HG02678 (cell line): Measurements from ENCODE around the gene MISP.

ENCODE experiments used
- ATAC-seq: cut with Tn5 transposase; IDR thresholded peaks from one replicate; pipeline ENCODE4 v1.9.1; 2021; ENCODE audit warnings: mild to moderate bottlenecking, moderate library complexity; ENCODE audit not compliant: unreplicated experiment

MISP gene

DNA sequence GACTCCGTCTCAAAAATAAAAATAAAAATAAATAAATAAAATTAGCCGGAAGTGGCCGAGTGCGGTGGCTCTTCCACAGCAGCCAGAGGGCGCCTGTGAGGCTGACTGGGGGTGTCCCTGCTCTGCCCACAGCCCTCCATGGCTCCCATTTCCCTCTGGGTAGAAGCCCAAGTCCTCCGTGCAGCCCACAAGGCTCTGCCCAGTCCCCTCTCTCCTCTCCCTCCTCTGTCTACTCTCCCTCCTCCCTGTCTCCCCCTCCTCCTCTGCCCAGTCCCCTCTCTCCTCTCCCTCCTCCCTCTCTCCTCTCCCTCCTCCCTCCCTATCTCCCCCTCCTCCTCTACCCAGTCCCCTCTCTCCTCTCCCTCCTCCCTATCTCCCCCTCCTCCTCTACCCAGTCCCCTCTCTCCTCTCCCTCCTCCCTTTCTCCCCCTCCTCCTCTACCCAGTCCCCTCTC is 20.4 kb downstream of the MISP start:
- ATAC-seq, result no peak

- no peak for ATAC-seq
Measured at GRCh38 chr19:772063-772462, 21.2 kb downstream of the MISP start.

GRCh38 chr19:772730-773436 is 22.0 kb downstream of the MISP start:
- no peak for ATAC-seq

- ATAC-seq, result no peak
Measured at GRCh38 chr19:776549-776948, 25.6 kb downstream of the MISP start.

- no peak for ATAC-seq
Measured at GRCh38 chr19:778910-779653, 28.2 kb downstream of the MISP start.

- ATAC-seq, result no peak
Measured at GRCh38 chr19:780935-781334, 30.0 kb downstream of the MISP start.

DNA sequence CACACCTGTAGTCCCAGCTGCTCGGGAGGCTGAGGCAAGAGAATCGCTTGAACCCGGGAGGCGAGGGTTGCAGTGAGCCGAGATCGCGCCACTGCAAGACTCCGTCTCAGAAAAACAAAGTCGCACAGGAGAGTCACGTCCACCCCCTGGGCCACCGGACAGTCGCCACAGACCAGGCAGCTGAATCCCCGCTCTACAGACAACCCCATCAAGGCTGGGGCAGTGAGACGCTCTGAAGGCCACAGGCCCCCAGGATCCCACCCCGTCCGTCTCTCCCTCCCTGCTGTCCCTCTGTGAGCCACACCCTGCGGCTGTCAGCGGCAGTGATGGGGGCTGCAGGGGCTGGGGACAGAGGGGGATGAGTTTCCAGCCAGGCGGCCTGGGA is 30.9 kb downstream of the MISP start:
- no peak for ATAC-seq

DNA sequence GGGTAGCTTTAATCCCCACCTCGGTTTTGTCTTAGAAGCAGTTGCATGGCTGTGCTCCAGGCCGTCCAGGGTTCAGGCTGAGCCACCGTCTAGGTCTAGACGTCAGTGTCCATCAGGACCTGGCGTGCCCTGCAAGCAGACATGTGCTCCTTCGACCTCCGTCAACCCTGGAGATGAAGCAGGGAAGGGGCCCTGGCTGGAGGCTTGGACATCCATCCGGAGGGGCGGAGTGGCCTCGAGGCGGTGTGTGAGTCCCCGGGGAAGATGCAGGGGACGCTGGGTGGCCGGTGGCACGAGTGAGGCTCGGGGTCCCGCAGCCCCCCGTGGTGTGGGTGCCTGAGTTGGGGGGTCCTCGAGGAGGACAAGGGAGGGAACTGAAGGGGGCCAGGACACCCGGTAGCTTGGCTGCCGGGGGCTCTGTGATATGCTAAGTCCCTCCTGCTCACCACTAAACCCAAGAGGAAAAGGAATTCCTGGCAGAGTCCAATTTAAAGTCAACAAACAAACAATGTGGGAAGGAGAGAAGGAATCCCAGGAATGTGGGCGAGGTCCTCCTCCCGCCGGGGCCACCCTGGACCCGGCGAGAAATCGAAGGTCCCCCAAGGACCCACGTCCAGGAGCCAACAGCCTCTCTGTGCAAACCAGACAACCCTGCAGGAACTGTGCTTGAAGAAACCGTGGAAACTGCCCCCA is 31.4 kb downstream of the MISP start:
- no peak for ATAC-seq

GRCh38 chr19:782878-783668 is 32.2 kb downstream of the MISP start:
- no peak for ATAC-seq

DNA sequence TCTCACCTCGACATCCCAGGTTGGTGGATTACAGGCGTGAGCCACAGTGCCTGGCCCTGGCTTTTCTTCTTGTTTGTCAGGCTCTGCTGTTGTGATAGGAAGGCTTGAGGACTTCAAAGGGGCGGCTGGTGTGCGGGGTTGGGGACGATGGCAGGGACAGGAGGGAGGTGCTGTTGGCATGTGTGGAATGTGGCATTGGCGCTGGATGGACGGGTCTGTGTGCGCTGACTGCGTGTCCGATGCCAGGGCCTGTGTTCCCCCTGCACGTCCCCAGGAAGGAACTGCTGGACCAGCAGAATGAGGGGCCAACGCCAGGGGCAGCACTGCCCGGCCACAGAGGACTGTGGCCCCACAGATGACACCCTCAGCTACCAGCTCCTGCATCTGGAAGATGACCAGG is 33.6 kb downstream of the MISP start:
- ATAC-seq, result no peak

DNA sequence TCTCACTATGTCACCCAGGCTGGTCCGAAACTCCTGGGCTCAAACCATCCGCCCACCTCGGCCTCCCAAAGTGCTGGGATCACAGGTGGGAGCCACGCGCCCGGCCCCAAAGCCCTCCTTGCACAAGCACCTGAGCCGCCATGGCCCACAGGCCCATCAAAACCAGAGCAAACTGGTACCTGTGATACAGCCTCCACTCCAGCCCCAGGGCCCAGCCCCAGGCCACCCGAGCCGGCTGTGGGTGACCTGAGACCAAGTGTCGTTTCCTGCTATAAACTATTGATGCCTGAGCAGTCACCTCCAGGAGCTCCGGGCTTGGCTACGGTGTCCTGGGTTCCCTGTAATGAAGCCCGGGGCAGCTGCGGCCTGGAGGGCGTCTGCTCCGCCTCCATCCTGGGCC is 36.6 kb downstream of the MISP start:
- ATAC-seq, result no peak

DNA sequence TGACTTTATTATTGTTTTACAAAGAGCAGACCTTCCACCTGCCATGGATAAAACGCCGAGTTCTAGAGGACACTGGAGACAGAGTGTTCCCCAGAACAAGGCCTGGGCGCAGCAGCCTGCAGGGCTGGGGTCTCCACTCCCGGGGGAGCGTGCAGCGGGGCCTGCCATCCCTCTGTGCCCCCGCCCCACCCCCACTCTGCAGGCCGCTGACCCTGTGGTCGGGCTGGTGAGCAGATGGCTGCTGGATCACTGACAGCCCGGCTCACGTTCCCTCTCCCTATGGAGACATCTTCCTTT is 37.7 kb downstream of the MISP start:
- ATAC-seq, result no peak

DNA sequence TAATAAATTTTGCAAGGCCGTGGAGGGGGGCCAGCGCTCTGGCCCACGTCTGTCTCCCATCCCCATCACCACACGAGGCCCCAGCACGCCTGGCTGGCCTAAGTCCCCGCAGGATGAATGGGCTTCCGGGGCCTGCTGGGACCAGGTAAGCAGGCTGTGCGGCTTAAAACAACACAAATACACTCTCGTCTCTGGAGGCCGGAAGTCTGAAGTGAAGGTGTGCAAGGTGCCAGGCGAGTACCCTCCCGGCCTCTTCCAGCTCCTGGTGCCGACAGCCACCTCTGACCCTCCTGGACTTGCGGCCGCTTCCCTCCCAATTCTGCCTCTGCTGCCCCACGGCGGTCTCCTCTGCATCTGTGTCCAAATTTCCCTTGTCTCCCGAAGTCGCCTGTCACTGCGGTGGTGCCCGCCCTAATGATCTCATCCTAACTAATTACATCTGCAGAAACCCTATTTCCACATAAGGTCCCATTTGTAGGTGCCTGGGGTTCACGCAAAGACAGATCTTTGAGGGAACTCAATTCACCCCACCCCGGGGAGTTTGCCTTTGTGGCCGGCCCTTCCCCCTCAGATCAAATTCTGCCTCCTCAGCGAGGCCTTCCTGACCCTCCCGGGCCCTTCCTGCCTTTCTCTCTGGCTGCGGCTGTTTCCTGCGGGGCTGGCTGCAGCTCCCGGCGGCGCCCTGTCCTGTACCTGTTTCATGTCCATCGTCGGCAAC is 38.2 kb downstream of the MISP start:
- ATAC-seq, result no peak

DNA sequence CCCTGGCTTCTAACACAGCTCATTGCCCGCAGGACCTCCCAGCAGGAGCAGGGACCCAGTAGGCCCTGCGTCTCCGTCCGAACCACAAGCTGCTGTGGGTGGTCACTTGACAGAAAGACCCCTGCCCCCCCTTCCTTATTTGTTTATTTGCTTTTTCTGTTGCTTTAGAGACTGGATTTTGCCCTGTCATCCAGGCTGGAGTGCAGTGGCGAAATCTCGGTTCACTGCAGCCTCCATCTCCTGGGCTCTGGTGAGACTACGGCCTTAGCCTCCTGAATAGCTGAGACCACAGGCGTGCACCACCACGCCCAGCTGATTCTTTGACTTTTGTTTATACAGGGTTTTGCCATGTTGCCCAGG is 38.8 kb downstream of the MISP start:
- no peak for ATAC-seq

GRCh38 chr19:791007-791566 is 40.2 kb downstream of the MISP start:
- ATAC-seq, result no peak

GRCh38 chr19:791567-792305 is 40.8 kb downstream of the MISP start:
- no peak for ATAC-seq

DNA sequence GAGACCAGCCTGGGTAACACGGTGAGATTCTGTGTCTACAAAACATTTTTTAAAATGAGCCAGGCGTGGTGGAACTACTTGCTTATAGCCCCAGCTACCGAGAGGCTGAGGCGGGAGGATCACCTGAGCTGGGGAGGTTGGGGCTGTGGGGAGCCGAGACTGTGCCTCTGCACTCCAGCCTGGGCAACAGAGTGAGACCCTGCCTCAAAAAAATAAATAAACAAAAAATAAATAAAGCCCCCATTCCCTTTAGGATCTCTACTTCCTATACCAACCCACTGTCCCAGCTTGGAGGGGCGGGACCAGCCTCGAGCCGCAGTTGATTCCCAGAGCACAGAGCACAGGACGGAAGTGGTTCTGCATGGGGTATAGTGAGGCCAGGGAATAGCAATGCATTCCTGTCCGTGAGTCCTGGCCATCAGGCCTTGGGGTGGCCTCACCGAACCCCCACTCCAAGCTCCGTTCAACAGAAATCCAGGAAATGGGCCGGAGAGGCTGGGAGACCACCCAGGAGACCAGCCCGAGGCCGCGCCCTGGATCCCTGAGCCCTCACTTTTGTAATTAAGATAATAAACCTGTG is 41.5 kb downstream of the MISP start:
- ATAC-seq, result no peak

- no peak for ATAC-seq
Measured at GRCh38 chr19:793806-794205, 42.9 kb downstream of the MISP start.

DNA sequence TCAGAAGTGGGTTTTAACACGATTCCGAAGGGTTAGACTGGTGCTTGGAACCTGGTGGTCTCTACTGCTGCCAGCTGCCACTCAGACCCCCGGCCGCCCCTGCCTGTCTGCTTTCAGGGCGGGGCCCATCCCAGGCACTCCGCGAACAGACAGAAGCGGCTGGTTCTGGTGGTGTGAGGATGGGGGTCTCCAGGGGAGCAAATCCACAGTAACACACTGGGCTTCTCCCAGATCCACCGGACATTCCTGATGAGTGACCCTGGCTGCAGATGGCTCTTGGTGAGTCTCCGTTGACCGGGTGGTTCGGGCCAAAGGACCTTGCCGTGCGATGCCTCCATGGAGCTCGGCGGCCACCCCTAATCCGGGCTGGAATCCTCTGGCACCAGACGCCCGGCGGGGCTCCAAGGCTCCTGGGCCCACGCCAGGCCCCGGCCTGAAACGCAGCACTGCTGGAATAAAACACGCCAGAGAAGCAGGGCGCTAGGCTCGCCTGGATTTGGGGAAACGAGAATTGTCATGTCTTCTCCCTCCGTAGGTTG is 44.2 kb downstream of the MISP start:
- no peak for ATAC-seq
